GM19025 (cell line): ENCODE data around the gene LRRC23.
A peak's percentile ranks its signal among the peaks of the same experiment; 100 is the strongest.

Experiments
- ATAC-seq: cut with Tn5 transposase; IDR thresholded peaks from one replicate; pipeline ENCODE4 v1.9.1; 2021; ENCODE audit warnings: mild to moderate bottlenecking, low read depth, moderate library complexity; ENCODE audit not compliant: unreplicated experiment

LRRC23 gene

GRCh38 chr12:6954316-6955107 is 49.9 kb downstream of the LRRC23 start:
- no peak for ATAC-seq

DNA sequence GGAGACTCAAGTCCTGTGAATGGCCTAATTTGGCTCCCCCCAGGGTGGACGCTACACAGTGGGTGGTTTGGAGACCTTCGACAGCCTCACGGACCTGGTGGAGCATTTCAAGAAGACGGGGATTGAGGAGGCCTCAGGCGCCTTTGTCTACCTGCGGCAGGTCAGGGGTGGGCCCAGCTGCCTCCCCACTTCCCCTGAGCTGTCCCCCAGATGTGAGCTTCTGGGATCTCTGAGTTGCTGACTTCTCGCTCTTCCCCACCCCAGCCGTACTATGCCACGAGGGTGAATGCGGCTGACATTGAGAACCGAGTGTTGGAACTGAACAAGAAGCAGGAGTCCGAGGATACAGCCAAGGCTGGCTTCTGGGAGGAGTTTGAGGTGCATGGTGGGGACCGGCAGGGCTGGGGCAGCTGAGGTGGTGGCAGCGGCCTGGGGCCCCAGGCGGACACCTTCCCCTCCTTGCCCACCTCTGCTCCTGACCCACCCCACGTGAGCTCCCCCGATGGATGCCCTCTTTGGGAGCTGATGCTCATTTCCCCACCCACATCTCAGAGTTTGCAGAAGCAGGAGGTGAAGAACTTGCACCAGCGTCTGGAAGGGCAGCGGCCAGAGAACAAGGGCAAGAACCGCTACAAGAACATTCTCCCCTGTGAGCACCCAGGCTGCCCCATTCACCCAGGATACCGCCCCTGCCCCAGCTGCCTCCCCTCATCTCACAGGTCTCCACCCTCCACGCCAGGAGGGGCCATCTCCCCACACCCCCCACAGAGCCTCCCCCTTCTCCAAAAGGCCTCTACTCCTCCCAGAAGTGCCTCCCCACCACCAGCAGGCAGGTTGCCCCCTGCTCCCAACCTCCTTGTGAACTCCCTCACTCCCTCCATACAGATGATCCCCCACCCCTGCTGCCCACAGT is 50.7 kb downstream of the LRRC23 start:
- ATAC-seq, result no peak

DNA sequence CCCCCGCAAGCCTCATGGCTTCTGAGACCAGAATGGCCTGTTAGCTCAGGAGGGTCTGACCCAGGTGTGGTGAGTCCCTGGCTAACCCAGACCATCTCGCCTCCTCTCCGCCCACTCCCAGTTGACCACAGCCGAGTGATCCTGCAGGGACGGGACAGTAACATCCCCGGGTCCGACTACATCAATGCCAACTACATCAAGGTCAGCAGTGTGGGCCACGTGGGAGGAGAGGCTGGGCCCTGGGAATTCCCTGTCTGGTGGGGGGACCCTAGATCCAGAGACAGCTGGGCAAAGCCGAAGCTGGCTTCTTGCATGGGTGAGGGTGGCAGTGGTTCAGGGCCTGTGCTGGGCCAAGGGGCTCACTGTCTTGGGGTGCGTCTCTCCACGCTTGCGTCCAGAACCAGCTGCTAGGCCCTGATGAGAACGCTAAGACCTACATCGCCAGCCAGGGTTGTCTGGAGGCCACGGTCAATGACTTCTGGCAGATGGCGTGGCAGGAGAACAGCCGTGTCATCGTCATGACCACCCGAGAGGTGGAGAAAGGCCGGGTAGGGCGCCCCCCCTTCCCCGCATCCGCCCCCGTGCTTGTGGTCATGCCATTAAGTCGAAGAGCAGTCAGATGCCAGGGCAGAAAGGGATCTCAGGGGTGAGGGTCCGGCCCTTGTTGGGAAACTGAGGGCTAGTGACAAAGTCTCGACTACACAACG is 51.6 kb downstream of the LRRC23 start:
- no peak for ATAC-seq

DNA sequence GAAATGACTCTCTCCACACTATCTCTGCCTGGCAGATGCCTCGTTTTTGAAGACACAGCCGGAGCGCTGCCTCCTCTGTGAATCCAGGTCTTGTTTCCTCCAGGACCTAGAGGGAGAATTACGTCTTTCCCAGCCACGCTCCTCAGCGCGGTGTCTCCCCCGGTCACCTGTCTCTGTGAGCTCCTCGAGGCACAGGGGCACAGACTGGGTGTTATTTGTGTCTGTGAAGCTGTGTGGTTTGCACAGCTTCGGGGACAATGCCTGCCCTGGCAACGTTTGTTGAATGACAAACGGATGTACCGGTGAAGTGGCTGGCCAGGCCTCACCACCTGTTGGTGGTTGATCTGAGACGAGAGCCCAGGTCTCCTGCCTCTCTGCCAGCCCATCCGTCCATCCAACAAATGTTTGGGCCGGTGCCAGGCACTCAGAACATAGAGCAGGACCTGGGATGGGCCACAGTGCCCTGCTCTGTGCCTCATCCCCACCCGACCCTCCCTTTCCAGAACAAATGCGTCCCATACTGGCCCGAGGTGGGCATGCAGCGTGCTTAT is 52.6 kb downstream of the LRRC23 start:
- no peak for ATAC-seq

DNA sequence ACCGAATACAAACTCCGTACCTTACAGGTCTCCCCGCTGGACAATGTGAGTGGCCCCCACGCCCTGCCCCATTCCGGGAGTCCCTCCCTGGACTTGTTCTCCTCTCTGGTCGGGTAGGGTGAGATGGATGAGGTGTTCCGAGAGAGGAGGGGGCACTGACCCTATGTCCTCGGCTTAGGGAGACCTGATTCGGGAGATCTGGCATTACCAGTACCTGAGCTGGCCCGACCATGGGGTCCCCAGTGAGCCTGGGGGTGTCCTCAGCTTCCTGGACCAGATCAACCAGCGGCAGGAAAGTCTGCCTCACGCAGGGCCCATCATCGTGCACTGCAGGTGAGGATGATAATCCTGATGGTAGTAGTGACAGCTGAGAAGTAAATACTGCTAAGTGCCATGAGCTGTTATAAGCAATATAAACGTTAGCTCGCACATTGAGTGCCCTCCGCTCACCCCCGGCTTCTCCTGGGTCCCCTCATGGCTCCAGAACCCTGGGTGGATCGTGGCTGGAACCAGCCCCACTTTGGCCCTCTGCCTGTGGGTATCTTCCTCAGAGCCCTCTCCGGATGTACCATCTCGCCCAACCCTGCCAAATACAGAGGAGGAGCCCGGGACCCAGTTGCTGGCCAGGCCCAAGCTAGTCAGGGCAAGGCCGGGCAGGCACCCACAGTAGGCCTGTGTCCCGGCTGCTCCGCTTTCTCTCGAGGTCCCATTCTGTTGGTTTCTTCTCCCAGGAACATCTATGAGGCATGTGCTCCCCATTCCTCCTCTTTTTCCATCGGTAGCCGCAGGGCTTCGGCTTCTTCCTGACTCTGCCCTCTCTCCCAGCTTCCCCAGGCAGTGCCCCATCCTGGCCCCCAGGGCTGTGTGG is 53.4 kb downstream of the LRRC23 start:
- ATAC-seq, result no peak

DNA sequence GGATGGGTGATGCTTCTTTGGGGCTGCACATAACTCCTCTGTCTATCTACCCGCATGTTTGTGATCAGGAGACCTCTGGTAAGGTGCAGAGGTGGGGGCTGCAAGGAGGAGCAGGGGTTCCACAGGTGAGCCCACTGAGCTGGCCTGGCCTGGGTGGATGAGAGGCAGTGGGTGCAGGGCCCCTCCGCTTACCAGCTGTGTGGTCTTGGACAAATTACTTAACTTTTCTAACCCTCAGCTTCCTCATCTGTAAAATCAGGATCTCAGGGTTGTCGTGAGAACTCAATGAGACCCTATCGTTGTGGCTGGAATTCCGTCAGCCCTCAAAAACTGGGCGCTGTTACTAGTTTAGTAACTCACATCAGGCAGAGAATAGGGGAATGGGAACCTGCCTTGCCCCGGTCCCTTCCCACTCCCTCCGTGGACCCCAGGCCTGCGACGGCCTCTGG is 54.0 kb downstream of the LRRC23 start:
- no peak for ATAC-seq

- ATAC-seq, result peak; percentile 44
These were observed 54.6 kb downstream of the LRRC23 start for GRCh38 chr12:6959058-6959804.

DNA sequence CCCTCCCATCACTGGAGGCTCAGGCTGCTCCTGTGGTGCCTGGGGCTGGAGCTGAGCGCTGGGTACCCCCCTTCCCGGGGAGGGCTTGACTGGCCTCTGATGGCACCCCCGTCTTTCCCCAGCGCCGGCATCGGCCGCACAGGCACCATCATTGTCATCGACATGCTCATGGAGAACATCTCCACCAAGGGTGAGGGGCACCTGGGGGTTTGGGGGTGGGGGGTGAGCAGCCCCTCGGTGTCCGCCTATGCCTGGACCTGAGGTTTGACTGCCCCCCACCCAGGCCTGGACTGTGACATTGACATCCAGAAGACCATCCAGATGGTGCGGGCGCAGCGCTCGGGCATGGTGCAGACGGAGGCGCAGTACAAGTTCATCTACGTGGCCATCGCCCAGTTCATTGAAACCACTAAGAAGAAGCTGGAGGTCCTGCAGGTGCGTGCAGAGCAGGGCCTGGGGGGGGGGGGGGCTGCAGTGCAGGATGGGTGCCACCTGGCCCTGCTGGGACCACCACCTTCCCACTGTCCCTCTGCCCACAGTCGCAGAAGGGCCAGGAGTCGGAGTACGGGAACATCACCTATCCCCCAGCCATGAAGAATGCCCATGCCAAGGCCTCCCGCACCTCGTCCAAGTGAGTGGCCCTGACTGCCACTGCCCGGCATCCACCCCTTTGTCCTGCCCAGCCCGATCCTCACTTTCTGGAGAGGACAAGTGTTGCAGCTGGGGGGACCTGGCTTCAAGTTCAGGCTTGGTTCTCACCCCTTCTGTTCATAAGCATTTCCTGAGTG is 55.4 kb downstream of the LRRC23 start:
- no peak for ATAC-seq

GRCh38 chr12:6960593-6961277 is 56.1 kb downstream of the LRRC23 start:
- ATAC-seq, result no peak

GRCh38 chr12:6961278-6961694 is 56.7 kb downstream of the LRRC23 start:
- no peak for ATAC-seq

DNA sequence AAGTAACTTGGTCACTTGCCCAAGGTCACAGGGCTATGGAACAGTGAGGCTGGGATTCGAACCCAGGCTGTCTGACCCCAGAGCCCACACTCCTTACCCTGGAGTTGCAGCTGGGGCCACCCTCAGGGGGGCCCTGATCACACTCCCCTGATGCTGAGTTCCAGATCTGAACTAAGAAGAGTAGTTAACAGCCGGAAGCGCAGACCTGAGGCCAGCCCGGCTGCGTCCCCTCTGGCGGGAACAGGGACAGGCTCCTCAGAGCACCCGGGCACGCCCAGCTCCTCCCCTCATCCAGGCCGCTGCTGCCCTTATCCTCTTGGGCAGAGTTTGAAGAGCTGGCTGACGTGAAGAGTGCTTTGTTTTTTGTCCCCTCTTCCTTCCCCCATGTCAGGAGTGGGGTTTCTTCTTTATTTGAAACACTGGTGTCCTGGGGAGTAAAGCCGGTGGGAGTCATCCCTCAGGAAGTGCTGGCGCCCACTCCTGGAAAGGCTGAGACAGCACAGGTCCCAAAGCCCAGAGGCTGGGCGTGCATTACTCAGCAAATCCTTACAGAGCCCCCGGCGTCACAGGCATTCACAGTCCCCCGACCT is 57.2 kb downstream of the LRRC23 start:
- ATAC-seq, result no peak

DNA sequence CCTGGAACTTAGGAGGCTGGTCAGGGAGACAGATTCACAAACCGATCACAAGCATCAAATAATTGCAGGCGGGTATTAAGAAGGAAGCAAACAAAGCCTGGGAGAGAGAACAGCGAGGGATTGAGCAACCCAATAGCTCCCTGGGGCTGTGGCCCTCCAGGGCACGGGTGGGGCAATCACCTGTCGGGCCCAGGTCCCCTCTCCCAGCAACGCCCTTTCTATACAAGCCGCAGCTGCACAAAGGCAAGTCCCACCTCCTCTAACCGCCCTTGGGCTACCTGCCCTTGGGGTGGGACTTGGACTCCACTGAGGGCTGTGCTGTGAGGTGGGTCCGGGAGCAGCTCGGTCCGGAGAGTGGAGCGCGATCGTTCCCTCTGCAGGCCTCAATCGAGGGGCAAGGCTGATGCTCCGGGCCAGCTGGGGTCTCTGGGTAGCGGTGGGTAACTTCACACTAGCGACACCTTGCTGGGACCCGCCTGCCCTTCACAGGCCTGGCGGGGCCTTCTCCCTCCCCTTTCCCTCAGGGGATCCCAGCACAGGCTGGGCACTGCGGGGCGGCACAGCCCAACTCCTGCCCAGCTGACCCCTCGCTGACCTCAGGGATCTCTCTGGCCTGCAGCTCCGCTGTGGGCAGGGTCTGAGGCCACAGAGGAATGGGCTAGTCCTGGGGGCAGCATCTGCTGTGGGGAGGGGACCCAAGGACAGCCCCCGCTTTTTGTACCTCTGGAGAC is 57.8 kb downstream of the LRRC23 start:
- no peak for ATAC-seq

DNA sequence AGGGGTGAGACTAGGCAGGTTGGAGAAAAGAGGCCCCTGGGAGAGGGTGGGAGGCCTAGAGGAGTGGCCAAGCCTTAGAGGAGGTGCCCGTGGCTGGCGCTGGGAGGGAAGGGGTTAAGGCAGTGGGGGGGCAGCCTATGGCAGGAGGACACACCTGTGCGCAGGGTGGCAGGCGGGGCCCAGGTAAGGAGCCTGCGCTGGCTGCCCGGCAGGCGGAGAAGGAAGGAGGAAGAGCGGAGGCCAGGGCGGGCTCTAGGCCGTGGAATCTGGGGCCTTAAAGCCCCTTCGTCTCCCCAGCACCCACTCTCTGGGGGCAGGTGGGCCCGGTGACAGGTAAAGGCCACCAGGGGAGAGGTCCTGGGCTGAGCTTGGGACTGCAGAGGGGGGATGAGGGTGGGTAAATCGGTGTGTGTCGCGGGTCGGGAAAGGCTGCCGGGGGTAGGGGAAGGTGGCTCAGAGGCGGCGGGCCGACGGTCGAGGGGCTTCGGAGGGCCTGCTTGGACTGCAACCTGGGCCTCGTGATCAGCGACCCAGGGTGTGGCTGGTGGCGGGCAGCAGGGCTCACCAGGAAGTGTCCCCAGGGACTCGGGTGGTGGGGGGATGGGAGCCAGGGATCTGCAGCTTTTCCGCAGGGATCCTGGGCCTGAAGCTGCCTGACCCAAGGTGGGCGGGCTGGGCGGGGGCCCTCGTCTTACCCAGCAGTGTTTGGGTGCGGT is 58.6 kb downstream of the LRRC23 start:
- ATAC-seq, result no peak
